ENCODE results near the gene WWC2. TPM values are rescaled to one million over a fixed set of nuclear protein-coding genes. Genes with fewer than 3 reads are reported as not detected.
"Not testable (repeated sequence)": the region's sequence is repeated elsewhere in the genome, so short reads cannot be mapped to it uniquely, and the experiment has no call there.

WWC2 gene
- total RNA-seq, 1 experiment from 2014 or later = 4.1 TPM

GRCh38 chr4:183171484-183172267, 72.6 kb downstream of the WWC2 start:
- DNase-seq (ENCODE audit: low read depth) = no peak

GRCh38 chr4:183172881-183173280, 73.8 kb downstream of the WWC2 start:
- no peak for DNase-seq (ENCODE audit: low read depth)

GRCh38 chr4:183173580-183174526, 74.8 kb downstream of the WWC2 start:
- peak; percentile 11 for DNase-seq (ENCODE audit: low read depth)

- DNase-seq (ENCODE audit: low read depth) = no peak
These were observed 76.7 kb downstream of the WWC2 start for GRCh38 chr4:183175631-183176232.

- DNase-seq (ENCODE audit: low read depth) = no peak
These were observed 77.9 kb downstream of the WWC2 start for GRCh38 chr4:183177001-183177400.

- DNase-seq (ENCODE audit: low read depth) = no peak
These were observed 79.1 kb downstream of the WWC2 start for GRCh38 chr4:183178201-183178600.

- DNase-seq (ENCODE audit: low read depth) = no peak
These were observed 81.0 kb downstream of the WWC2 start for GRCh38 chr4:183180096-183180495.

- no peak for DNase-seq (ENCODE audit: low read depth)
These were observed 81.6 kb downstream of the WWC2 start for GRCh38 chr4:183180621-183181020.

GRCh38 chr4:183181081-183181480, 82.0 kb downstream of the WWC2 start:
- no peak for DNase-seq (ENCODE audit: low read depth)

- DNase-seq (ENCODE audit: low read depth) = peak; percentile 85
These were observed 84.0 kb downstream of the WWC2 start for GRCh38 chr4:183182873-183183725.

- DNase-seq (ENCODE audit: low read depth) = no peak
These were observed 85.0 kb downstream of the WWC2 start for GRCh38 chr4:183183906-183184535.

- no peak for DNase-seq (ENCODE audit: low read depth)
These were observed 86.0 kb downstream of the WWC2 start for GRCh38 chr4:183185018-183185417.

GRCh38 chr4:183185559-183185958, 86.5 kb downstream of the WWC2 start:
- DNase-seq (ENCODE audit: low read depth) = no peak

- DNase-seq (ENCODE audit: low read depth) = no peak
These were observed 87.8 kb downstream of the WWC2 start for GRCh38 chr4:183186813-183187212.

GRCh38 chr4:183190900-183191527, 92.0 kb downstream of the WWC2 start:
- no peak for DNase-seq (ENCODE audit: low read depth)

GRCh38 chr4:183191630-183192029, 92.6 kb downstream of the WWC2 start:
- no peak for DNase-seq (ENCODE audit: low read depth)

GRCh38 chr4:183192571-183192970, 93.5 kb downstream of the WWC2 start:
- DNase-seq (ENCODE audit: low read depth) = no peak

- not testable (repeated sequence) for DNase-seq (ENCODE audit: low read depth)
These were observed 94.8 kb downstream of the WWC2 start for GRCh38 chr4:183193730-183194338.

GRCh38 chr4:183195534-183195933, 96.5 kb downstream of the WWC2 start:
- no peak for DNase-seq (ENCODE audit: low read depth)

GRCh38 chr4:183197140-183197539, 98.1 kb downstream of the WWC2 start:
- no peak for DNase-seq (ENCODE audit: low read depth)

All from Daoy (cell line).